Lung (tissue), 12 donors: ENCODE measurements around the gene AS3MT. TPM values are rescaled to one million over a fixed set of nuclear protein-coding genes. Genes with fewer than 3 reads are reported as not detected.

Source experiments
- ATAC-seq: fragments of 200-7000 bp; cut with Tn5 transposase; one replicate; pipeline ENCODE4 v1.9.1; 2020; ENCODE audit warnings: moderate number of reproducible peaks; ENCODE audit not compliant: insufficient read depth, low FRiP score
- DNase-seq, 3 donors: peaks; one replicate each; pipeline ENCODE4 v3.0.0-alpha.2; 2013 to 2017
- H3K27ac ChIP-seq, 2 donors: one replicate each; pipeline ENCODE4 v1.5.1; 2013; ENCODE audit warnings: mild to moderate bottlenecking in 2 of 2, moderate library complexity in 2 of 2, control low read depth in 1 of 2, inconsistent platforms in 1 of 2, low read depth in 1 of 2, low read length in 1 of 2
- H3K27me3 ChIP-seq, 3 donors: one replicate each; pipeline ENCODE4 v1.5.1; 2013; ENCODE audit warnings: low read length in 2 of 3; ENCODE audit not compliant: control insufficient read depth in 3 of 3, insufficient read depth in 3 of 3
- H3K36me3 ChIP-seq, 4 donors: one replicate each; pipeline ENCODE4 v1.5.1; 2013; ENCODE audit warnings: low read length in 4 of 4, mild to moderate bottlenecking in 1 of 4, moderate library complexity in 1 of 4; ENCODE audit not compliant: control insufficient read depth in 4 of 4, insufficient read depth in 4 of 4
- H3K4me1 ChIP-seq, 5 donors: one replicate each; pipeline ENCODE4 v1.5.1; 2013; ENCODE audit warnings: low read length in 5 of 5, mild to moderate bottlenecking in 2 of 5, moderate library complexity in 1 of 5; ENCODE audit not compliant: control insufficient read depth in 5 of 5, insufficient read depth in 5 of 5
- H3K4me3 ChIP-seq: one replicate; pipeline ENCODE4 v1.5.1; 2013; ENCODE audit warnings: mild to moderate bottlenecking, control low read depth, moderate library complexity
- H3K9ac ChIP-seq, 2 donors: one replicate each; pipeline ENCODE4 v1.5.1; 2013; ENCODE audit warnings: low read length in 2 of 2, control low read depth in 1 of 2; ENCODE audit not compliant: insufficient read depth in 1 of 2
- H3K9me3 ChIP-seq, 4 donors: one replicate each; pipeline ENCODE4 v1.5.1; 2013; ENCODE audit warnings: low read length in 3 of 4, mild to moderate bottlenecking in 1 of 4, moderate library complexity in 1 of 4; ENCODE audit not compliant: control insufficient read depth in 4 of 4, insufficient read depth in 3 of 4
- CTCF ChIP-seq: IDR thresholded peaks from 2 replicates; pipeline ENCODE4 v1.5.1; 2012; ENCODE audit warnings: mild to moderate bottlenecking; ENCODE audit errors: control extremely low read depth, extremely low read depth
- WGBS, 2 donors: extraction: QIAGEN DNeasy Blood & Tissue Kit; methylation state at CpG; one replicate each; pipeline ENCODE4 v1.1.7; 2013; 5-methylcytosine and 5-hydroxymethylcytosine counted together
- polyA plus RNA-seq, 2 donors: library from polyadenylated mRNA; stranded (reverse); fragments of 200-250 nt; gene quantifications; one replicate each; pipeline ENCODE4 v1.2.1, GENCODE V29; 2013
- total RNA-seq, 2 donors: library from RNA; depleted of rRNA in 1 of 2; stranded (reverse); fragments of >200 nt in 1 of 2; gene quantifications; one replicate each; pipeline ENCODE4 v1.2.1, GENCODE V29; 2014 to 2021
- donor health status: control.
- donor health status: control.
- donor health status: Bipolar disorder and iron deficiency.
- donor health status: healthy.
- donor health status: DM: yes; HTN: yes; CAD: no.

The AS3MT gene
- total and polyA plus RNA-seq, 4 donors: 0.86 to 5.8 (median 2.9) TPM

DNA sequence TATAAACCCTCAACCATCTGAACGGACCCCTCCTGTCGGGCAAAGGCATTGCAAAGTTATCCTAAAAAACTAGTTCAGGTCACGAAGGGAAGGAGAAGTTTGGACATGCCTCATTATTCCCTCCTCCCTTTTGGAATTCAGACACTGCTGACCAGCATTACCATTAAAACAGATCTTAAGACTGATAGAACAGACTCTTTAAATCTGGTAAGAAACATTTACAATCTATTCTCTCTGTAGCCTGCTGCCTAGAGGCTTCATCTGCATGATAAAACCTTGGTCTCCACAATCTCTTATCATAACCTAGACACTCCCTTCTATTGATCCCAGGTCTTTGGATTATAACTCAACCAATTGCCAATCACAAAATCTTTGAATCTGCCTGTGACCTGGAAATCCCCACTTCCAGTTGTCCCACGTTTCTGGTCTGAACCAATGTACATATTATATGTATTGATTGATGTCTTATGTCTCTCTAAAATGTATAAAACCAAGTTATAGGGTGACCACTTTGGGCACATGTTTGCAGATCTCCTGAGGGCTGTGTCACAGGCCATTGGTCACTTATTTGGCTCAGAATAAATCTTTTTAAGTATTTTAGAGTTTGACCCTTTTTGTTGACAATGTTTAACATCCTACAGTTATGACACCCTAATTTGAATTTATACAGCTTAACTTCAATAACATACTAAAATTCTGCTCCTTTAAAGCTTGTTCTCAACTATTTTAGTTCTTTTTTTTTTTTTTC is 25.4 kb downstream of the AS3MT start:
- 88 to 90% methylated on average over 4 of the region's 4 CpGs for WGBS, 2 donors
- ATAC-seq (no peak), DNase-seq (no peak)
- Histone ChIP-seq H3K36me3 (peaks cover 0 to 12% (median 3%) of the 10 kb centered on the region in 4 donors), H3K4me3 (no peak overlapping the region), H3K27ac (no peak overlapping the region), H3K9ac (no peak overlapping the region), H3K27me3 (no peaks in the 10 kb centered on the region), H3K4me1 (no peaks in the 10 kb centered on the region), H3K9me3 (no peaks in the 10 kb centered on the region)
- TF ChIP-seq CTCF: no peak

GRCh38 chr10:102900006-102900405 is 30.7 kb downstream of the AS3MT start:
- no peak overlapping the region for H3K27ac ChIP-seq
- ATAC-seq (no peak), DNase-seq (no peak)
- H3K4me3 ChIP-seq: no peak overlapping the region
- H3K36me3 ChIP-seq: peaks cover 0 to 3% (median 0%) of the 10 kb centered on the region in 4 donors
- H3K9me3 ChIP-seq: no peaks in the 10 kb centered on the region
- H3K27me3 ChIP-seq: no peaks in the 10 kb centered on the region
- no peaks in the 10 kb centered on the region for H3K4me1 ChIP-seq
- WGBS, 2 donors: 28 to 48% methylated on average over 3 of the region's 3 CpGs
- no peak overlapping the region for H3K9ac ChIP-seq
- no peak for TF ChIP-seq CTCF

DNA sequence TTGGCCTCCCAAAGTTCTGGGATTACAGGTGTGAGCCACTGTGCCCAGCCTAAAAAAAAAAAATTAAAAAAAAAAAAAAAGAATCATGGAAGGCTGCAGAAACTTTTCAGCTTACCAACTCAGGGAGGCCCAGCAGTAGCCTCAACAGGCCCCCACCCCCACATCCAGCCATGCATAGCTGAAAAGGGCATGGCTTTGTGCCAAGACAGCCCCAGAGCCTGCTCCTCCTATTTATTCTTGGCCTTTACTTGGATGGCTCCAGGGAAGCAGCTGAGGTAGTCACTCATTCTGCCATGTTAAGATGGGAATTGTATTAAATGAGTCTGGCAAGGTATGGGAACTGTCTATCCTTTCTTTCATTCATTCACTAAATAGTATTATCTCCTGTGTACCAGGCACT is 35.1 kb downstream of the AS3MT start:
- H3K36me3 ChIP-seq: no peaks in the 10 kb centered on the region
- H3K27me3 ChIP-seq: no peaks in the 10 kb centered on the region
- TF ChIP-seq CTCF: no peak
- no peaks in the 10 kb centered on the region for H3K4me1 ChIP-seq
- no peak overlapping the region for H3K9ac ChIP-seq
- H3K4me3 ChIP-seq: no peak overlapping the region
- ATAC-seq: no peak
- H3K27ac ChIP-seq: no peak overlapping the region
- no peak for DNase-seq
- no peaks in the 10 kb centered on the region for H3K9me3 ChIP-seq

- WGBS, 2 donors: 79 to 92% methylated on average over 4 of the region's 4 CpGs
- Histone ChIP-seq H3K9ac (no peak overlapping the region), H3K4me3 (no peak overlapping the region), H3K27ac (no peak overlapping the region), H3K27me3 (no peaks in the 10 kb centered on the region), H3K9me3 (no peaks in the 10 kb centered on the region), H3K4me1 (no peaks in the 10 kb centered on the region), H3K36me3 (no peaks in the 10 kb centered on the region)
- ATAC-seq (no peak), DNase-seq (no peak)
- TF ChIP-seq CTCF: no peak
Observed at GRCh38 chr10:102906507-102906906, 37.2 kb downstream of the AS3MT start.
